Neural cell (in vitro differentiated cells): Measurements from ENCODE around the gene MAS1.

Source experiments
- CTCF ChIP-seq: fragments of 450-650 bp; IDR thresholded peaks from 2 replicates; pipeline ENCODE4 v1.5.1; 2014; ENCODE audit warnings: antibody characterized with exemption, mild to moderate bottlenecking, moderate library complexity; ENCODE audit not compliant: poor library complexity, severe bottlenecking
- EP300 ChIP-seq: fragments of 450-650 bp; conservative IDR thresholded peaks from 2 replicates; pipeline ENCODE4 v1.6.1; 2014; ENCODE audit warnings: antibody characterized with exemption, mild to moderate bottlenecking, moderate library complexity; ENCODE audit not compliant: poor library complexity, severe bottlenecking
- EZH2 ChIP-seq: fragments of 200-600, 300-800 bp; shearing (Covaris generic), sonication (generic); IDR thresholded peaks from 2 replicates; pipeline ENCODE4 v1.6.1; 2014; ENCODE audit warnings: antibody characterized with exemption, low read length, borderline replicate concordance, mild to moderate bottlenecking; ENCODE audit not compliant: insufficient read depth, poor library complexity, severe bottlenecking
- MXI1 ChIP-seq: fragments of 450-650 bp; conservative IDR thresholded peaks from 2 replicates; pipeline ENCODE4 v1.6.1; 2014; ENCODE audit warnings: antibody characterized with exemption, mild to moderate bottlenecking; ENCODE audit not compliant: poor library complexity, severe bottlenecking
- POLR2AphosphoS5 ChIP-seq: IDR thresholded peaks from 2 replicates; pipeline ENCODE4 v1.6.1; 2012
- RAD21 ChIP-seq: fragments of 450-650 bp; conservative IDR thresholded peaks from 2 replicates; pipeline ENCODE4 v1.6.1; 2014; ENCODE audit warnings: antibody characterized with exemption, mild to moderate bottlenecking, moderate library complexity
- REST ChIP-seq: IDR thresholded peaks from 2 replicates; pipeline ENCODE4 v1.6.1; 2012; ENCODE audit warnings: borderline replicate concordance
- SMC3 ChIP-seq: fragments of 450-650 bp; conservative IDR thresholded peaks from 2 replicates; pipeline ENCODE4 v1.6.1; 2014; ENCODE audit warnings: antibody characterized with exemption, mild to moderate bottlenecking, moderate library complexity; ENCODE audit not compliant: poor library complexity
- TAF1 ChIP-seq: IDR thresholded peaks from 2 replicates; pipeline ENCODE4 v1.6.1; 2012; ENCODE audit warnings: low read depth

- TF ChIP-seq REST (no peak), TAF1 (no peak), MXI1 (no peak), SMC3 (no peak), CTCF (no peak), EP300 (no peak), EZH2 (no peak), POLR2AphosphoS5 (no peak), RAD21 (no peak)
Observed at GRCh38 chr6:159908979-159909378, 18.2 kb downstream of the MAS1 start.
